Panc1 (cell line): ENCODE data around the gene RWDD2A. TPM values are rescaled to one million over a fixed set of nuclear protein-coding genes. Genes with fewer than 3 reads are reported as not detected.

Experiments used
- ATAC-seq: fragments of 200-7000 bp; cut with Tn5 transposase; 2 replicates; pipeline ENCODE4 v1.9.1; 2020; ENCODE audit warnings: mild to moderate bottlenecking, moderate library complexity
- BruUV-seq: library from RNA; stranded (reverse); fragments of 400-500 nt; replicated peaks from 2 replicates; lab custom pipeline; 2021; lab: Mats Ljungman, UMichigan
- CTCF ChIA-PET: fragments of 300-600 bp; sonication (Branson Sonifier 250); formaldehyde crosslinking; loops from one replicate; lab custom pipeline; 2022; ENCODE audit warnings: antibody characterized with exemption; lab: Charles Lee
- POLR2A ChIA-PET: fragments of 300-600 bp; sonication (Branson Sonifier 250); formaldehyde crosslinking; loops from one replicate; lab custom pipeline; 2022; ENCODE audit warnings: antibody characterized with exemption; lab: Charles Lee
- DNase-seq: peaks from one replicate; pipeline ENCODE4 v3.0.0-alpha.2; 2010; ENCODE audit warnings: low read depth, low spot score
- H3K27ac ChIP-seq: 2 replicates; pipeline ENCODE4 v1.5.1; 2011; ENCODE audit warnings: mild to moderate bottlenecking, low read length, inconsistent platforms
- H3K27me3 ChIP-seq: fragments of 200-500 bp; sonication (Bioruptor generic); 2 replicates; pipeline ENCODE4 v1.6.0; 2014; ENCODE audit warnings: low read length, inconsistent platforms; ENCODE audit not compliant: control insufficient read depth, insufficient read depth
- H3K36me3 ChIP-seq: fragments of 200-500 bp; sonication (Bioruptor generic); 2 replicates; pipeline ENCODE4 v1.5.1; 2014; ENCODE audit warnings: inconsistent platforms, mild to moderate bottlenecking, low read length, moderate library complexity; ENCODE audit not compliant: control insufficient read depth, insufficient read depth
- H3K4me1 ChIP-seq: 2 replicates; pipeline ENCODE4 v1.5.1; 2011; ENCODE audit warnings: inconsistent platforms, mild to moderate bottlenecking, low read length, moderate library complexity; ENCODE audit not compliant: control insufficient read depth, insufficient read depth
- H3K4me3 ChIP-seq, 2 experiments: 2 replicates each; pipeline ENCODE4 v1.5.1; 2011 to 2012; ENCODE audit warnings: low read depth in 2 of 2, low read length in 2 of 2, mild to moderate bottlenecking in 2 of 2, inconsistent platforms in 1 of 2, moderate library complexity in 1 of 2
- H3K9me3 ChIP-seq: fragments of 200-500 bp; sonication (Bioruptor generic); 2 replicates; pipeline ENCODE4 v1.5.1; 2014; ENCODE audit warnings: low read depth, mild to moderate bottlenecking, inconsistent platforms, low read length, moderate library complexity; ENCODE audit not compliant: control insufficient read depth, insufficient read depth
- CTCF ChIP-seq: fragments of 450-650 bp; IDR thresholded peaks from 2 replicates; pipeline ENCODE4 v1.5.1; 2017; ENCODE audit warnings: mild to moderate bottlenecking
- POLR2AphosphoS5 ChIP-seq: IDR thresholded peaks from 2 replicates; pipeline ENCODE4 v1.6.1; 2012; ENCODE audit warnings: mild to moderate bottlenecking, low read depth, low read length, moderate library complexity
- REST ChIP-seq, 2 experiments: IDR thresholded peaks; 2 replicates each; pipeline ENCODE4 v1.6.1; 2011 to 2012; ENCODE audit warnings: low read depth in 2 of 2, control low read depth in 1 of 2, low read length in 1 of 2, mild to moderate bottlenecking in 1 of 2, moderate library complexity in 1 of 2; ENCODE audit not compliant: insufficient read depth in 1 of 2
- SIN3A ChIP-seq: IDR thresholded peaks from 2 replicates; pipeline ENCODE4 v1.6.1; 2012; ENCODE audit warnings: low read depth, mild to moderate bottlenecking, low read length, moderate library complexity, borderline replicate concordance; ENCODE audit not compliant: insufficient read depth
- TCF7L2 ChIP-seq: IDR thresholded peaks from 2 replicates; pipeline ENCODE4 v1.6.1; 2011; ENCODE audit warnings: mild to moderate bottlenecking, low read depth, low read length, inconsistent platforms
- in situ Hi-C: cut with HindIII; loops from 2 replicates; pipeline ENCODE4 v1.10.0; 2016; ENCODE audit warnings: low sequenced_read_pairs, low pct_unique_long_range_greater_than_20kb
- intact Hi-C: fragments of 100-400 bp; cut with micrococcal nuclease; formaldehyde crosslinking; loops from one replicate; pipeline ENCODE4 v1.10.0; 2022; ENCODE audit not compliant: unreplicated experiment
- total RNA-seq: library from RNA; stranded (reverse); gene quantifications from one replicate; pipeline ENCODE4 v1.2.1, GENCODE V29; 2021; ENCODE audit not compliant: unreplicated experiment

Gene RWDD2A
- total RNA-seq, 1 experiment from 2014 or later, result 3.4 TPM

DNA sequence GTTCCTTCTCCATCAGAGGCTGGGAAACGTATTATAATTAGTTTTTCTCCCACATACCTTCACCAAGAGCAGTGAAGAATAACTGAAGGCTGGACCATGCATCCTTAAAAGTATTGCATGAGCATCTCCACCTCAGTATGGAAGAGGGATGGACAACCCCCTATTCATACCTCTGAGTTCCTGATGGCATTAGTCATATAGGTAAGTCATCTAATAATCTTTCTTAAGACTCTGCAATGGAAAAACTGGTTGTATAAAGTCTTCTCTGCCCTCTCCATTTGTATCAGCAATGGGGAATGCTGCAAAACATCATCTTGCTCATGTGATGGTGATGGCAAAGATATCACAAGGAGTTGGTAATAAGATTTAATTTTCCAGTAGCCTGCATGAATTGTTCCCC, 24.6 kb upstream of the RWDD2A start:
- TF ChIP-seq SIN3A, result no peak
- TF ChIP-seq CTCF, result no peak
- TF ChIP-seq TCF7L2, result no peak
- TF ChIP-seq POLR2AphosphoS5, result no peak
- no peak for TF ChIP-seq REST (IDR thresholded peaks at IDR 0.05; ENCODE audit: insufficient read depth in 1 of 2, low read depth in 2 of 2, low read length in 1 of 2)
- intact Hi-C loops (no loop called here), in situ Hi-C loops (no loop called here)
- DNase-seq (no peak), ATAC-seq (no peak)
- ChIA-PET CTCF (no interaction called here), POLR2A (no interaction called here)
- no TSS peak for BruUV-seq
- Histone ChIP-seq H3K4me1 (no peaks in the 10 kb centered on the region), H3K36me3 (peaks cover 43% of the 10 kb centered on the region), H3K27me3 (no peaks in the 10 kb centered on the region), H3K4me3 (no peak overlapping the region), H3K27ac (no peak overlapping the region), H3K9me3 (no peaks in the 10 kb centered on the region)

GRCh38 chr6:83169106-83169505, 24.1 kb upstream of the RWDD2A start:
- BruUV-seq, result no TSS peak
- Histone ChIP-seq H3K4me3 (no peak overlapping the region), H3K27me3 (no peaks in the 10 kb centered on the region), H3K9me3 (no peaks in the 10 kb centered on the region), H3K36me3 (peaks cover 45% of the 10 kb centered on the region), H3K4me1 (no peaks in the 10 kb centered on the region), H3K27ac (no peak overlapping the region)
- intact Hi-C loops, result no loop called here
- CTCF ChIA-PET, result no interaction called here
- in situ Hi-C loops, result no loop called here
- POLR2A ChIA-PET, result no interaction called here
- no peak for ATAC-seq
- TF ChIP-seq REST (IDR thresholded peaks at IDR 0.05; ENCODE audit: insufficient read depth in 1 of 2, low read depth in 2 of 2, low read length in 1 of 2), result no peak
- no peak for TF ChIP-seq POLR2AphosphoS5
- TF ChIP-seq CTCF, result no peak
- TF ChIP-seq SIN3A, result no peak
- TF ChIP-seq TCF7L2, result no peak
- DNase-seq, result no peak
